MM.1S (cell line): ENCODE results near the gene PLD3.

ENCODE experiments used
- EZH2 ChIP-seq: fragments of 300-600 bp; sonication (generic); optimal IDR thresholded peaks from 2 replicates; pipeline ENCODE3; 2017; ENCODE audit warnings: low read depth, mild to moderate bottlenecking, antibody characterized with exemption, low read length, mixed read lengths
- EZH2phosphoT487 ChIP-seq: fragments of 300-600 bp; sonication (generic); IDR thresholded peaks from 2 replicates; pipeline ENCODE4 v1.6.1; 2018; ENCODE audit warnings: antibody characterized with exemption, low read length
- TF ChIP-seq, protein P1 (sequence below): fragments of 300-600 bp; sonication (generic); IDR thresholded peaks from 2 replicates; pipeline ENCODE4 v1.5.1; 2016; ENCODE audit warnings: antibody characterized with exemption, low read length, mixed read lengths

DNA sequence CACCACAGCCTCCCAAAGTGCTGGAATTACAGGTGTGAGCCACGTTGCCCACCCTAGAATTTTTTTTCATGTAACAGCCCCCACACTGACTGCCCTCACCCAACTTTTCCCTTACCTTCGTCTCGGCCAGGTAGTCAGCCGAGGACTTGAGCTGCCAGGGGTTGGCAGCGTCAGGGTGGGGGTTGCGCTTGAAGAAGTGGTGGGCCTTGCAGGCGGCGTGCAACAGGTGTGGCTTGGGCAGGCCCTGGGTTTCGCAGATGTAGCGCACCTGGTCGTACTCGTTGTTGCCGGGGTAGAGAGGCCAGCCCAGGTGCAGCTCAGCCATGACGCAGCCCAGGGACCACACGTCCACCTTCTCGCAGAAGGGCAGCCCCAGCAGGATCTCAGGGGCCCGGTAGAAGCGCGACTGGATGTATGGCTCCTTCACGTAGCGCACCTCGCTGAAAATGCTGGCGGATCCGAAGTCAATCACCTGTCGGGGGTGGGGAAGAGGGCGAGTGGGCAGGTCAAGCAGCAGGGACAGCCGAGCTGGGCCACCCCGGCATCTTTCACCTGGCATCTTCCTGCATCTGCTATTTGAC is 35.3 kb downstream of the PLD3 start:
- TF ChIP-seq, protein P1, sequence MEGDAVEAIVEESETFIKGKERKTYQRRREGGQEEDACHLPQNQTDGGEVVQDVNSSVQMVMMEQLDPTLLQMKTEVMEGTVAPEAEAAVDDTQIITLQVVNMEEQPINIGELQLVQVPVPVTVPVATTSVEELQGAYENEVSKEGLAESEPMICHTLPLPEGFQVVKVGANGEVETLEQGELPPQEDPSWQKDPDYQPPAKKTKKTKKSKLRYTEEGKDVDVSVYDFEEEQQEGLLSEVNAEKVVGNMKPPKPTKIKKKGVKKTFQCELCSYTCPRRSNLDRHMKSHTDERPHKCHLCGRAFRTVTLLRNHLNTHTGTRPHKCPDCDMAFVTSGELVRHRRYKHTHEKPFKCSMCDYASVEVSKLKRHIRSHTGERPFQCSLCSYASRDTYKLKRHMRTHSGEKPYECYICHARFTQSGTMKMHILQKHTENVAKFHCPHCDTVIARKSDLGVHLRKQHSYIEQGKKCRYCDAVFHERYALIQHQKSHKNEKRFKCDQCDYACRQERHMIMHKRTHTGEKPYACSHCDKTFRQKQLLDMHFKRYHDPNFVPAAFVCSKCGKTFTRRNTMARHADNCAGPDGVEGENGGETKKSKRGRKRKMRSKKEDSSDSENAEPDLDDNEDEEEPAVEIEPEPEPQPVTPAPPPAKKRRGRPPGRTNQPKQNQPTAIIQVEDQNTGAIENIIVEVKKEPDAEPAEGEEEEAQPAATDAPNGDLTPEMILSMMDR: no peak
- TF ChIP-seq EZH2 (no peak), EZH2phosphoT487 (no peak)
